ENCODE measurements around the gene CEACAM16. TPM values are rescaled to one million over a fixed set of nuclear protein-coding genes. Genes with fewer than 3 reads are reported as not detected.

CEACAM16 gene
- polyA plus RNA-seq, 1 donor from 2014 or later: not detected

DNA sequence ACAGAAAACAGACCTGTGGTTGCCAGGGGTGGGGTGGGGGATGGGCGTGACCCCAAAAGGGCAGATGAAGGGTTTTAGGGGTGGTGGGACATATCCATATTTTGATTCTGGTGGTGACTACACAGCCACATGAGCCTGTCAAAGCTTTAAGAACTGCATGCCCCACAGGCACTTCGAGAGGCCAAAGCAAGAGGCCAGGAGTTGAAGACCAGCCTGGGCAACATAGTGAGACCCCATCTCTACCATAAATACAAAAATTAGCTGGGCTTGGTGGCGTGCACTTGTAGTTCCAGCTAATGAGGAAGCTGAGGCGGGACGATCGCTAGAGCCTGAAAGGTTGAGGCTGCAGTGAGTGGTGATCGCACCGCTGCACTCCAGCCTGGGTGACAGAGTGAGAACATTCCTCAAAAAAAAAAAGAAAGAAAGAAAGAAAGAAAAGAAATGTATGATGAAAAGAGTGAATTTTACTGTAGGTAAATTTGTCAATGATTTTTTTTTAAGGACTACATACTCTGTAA is 30.6 kb downstream of the CEACAM16 start:
- Histone ChIP-seq H3K9ac (ENCODE audit: low read length) (no peak overlapping the region), H3K4me3 (ENCODE audit: low read length) (no peak overlapping the region), H3K79me2 (replicated peaks; ENCODE audit: insufficient read depth, low read length) (no peaks in the 10 kb centered on the region), H3K27ac (ENCODE audit: low read length) (no peak overlapping the region), H3F3A (ENCODE audit: insufficient read depth, low read length, poor library complexity, severe bottlenecking) (no peaks in the 10 kb centered on the region), H3K27me3 (ENCODE audit: insufficient read depth, low read depth, low read length) (no peaks in the 10 kb centered on the region), H3K9me3 (ENCODE audit: low read length) (no peaks in the 10 kb centered on the region), H3K9me2 (ENCODE audit: insufficient read depth, low read length) (no peaks in the 10 kb centered on the region), H3K36me3 (ENCODE audit: insufficient read depth, low read length) (no peaks in the 10 kb centered on the region), H3K4me2 (ENCODE audit: low read length) (no peak overlapping the region), H2AFZ (ENCODE audit: low read depth, low read length) (no peak overlapping the region), H4K20me1 (ENCODE audit: insufficient read depth) (no peaks in the 10 kb centered on the region)
- TF ChIP-seq SMC3 (conservative IDR thresholded peaks at IDR 0.05; ENCODE audit: poor library complexity): no peak
- TF ChIP-seq, protein P1, sequence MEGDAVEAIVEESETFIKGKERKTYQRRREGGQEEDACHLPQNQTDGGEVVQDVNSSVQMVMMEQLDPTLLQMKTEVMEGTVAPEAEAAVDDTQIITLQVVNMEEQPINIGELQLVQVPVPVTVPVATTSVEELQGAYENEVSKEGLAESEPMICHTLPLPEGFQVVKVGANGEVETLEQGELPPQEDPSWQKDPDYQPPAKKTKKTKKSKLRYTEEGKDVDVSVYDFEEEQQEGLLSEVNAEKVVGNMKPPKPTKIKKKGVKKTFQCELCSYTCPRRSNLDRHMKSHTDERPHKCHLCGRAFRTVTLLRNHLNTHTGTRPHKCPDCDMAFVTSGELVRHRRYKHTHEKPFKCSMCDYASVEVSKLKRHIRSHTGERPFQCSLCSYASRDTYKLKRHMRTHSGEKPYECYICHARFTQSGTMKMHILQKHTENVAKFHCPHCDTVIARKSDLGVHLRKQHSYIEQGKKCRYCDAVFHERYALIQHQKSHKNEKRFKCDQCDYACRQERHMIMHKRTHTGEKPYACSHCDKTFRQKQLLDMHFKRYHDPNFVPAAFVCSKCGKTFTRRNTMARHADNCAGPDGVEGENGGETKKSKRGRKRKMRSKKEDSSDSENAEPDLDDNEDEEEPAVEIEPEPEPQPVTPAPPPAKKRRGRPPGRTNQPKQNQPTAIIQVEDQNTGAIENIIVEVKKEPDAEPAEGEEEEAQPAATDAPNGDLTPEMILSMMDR (IDR thresholded peaks at IDR 0.05; ENCODE audit: poor library complexity, severe bottlenecking): no peak

DNA sequence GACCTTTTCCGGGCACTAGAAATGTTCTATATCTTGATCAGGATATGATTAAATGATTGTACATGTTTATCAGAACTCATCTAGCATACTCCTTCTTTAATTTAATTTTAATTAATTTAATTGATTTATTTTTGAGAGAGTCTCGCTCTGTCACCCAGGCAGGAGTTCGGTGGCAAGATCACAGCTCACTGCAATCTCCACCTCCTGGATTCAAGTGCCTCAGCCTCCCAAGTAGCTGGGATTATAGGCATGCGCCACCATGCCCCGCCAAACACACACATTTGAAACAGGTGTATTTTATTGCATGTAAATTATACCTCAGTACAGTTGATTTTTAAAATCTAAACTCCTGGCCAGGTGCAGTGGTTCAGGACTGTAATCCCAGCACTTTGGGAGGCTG is 32.1 kb downstream of the CEACAM16 start:
- Histone ChIP-seq H3K27me3 (ENCODE audit: insufficient read depth, low read depth, low read length) (no peaks in the 10 kb centered on the region), H3K36me3 (ENCODE audit: insufficient read depth, low read length) (no peaks in the 10 kb centered on the region), H3K79me2 (replicated peaks; ENCODE audit: insufficient read depth, low read length) (no peaks in the 10 kb centered on the region), H3F3A (ENCODE audit: insufficient read depth, low read length, poor library complexity, severe bottlenecking) (no peaks in the 10 kb centered on the region), H3K9ac (ENCODE audit: low read length) (no peak overlapping the region), H3K9me2 (ENCODE audit: insufficient read depth, low read length) (no peaks in the 10 kb centered on the region), H3K9me3 (ENCODE audit: low read length) (no peaks in the 10 kb centered on the region), H3K4me2 (ENCODE audit: low read length) (no peak overlapping the region), H4K20me1 (ENCODE audit: insufficient read depth) (no peaks in the 10 kb centered on the region), H3K4me3 (ENCODE audit: low read length) (no peak overlapping the region), H2AFZ (ENCODE audit: low read depth, low read length) (no peak overlapping the region), H3K27ac (ENCODE audit: low read length) (no peak overlapping the region)
- TF ChIP-seq, protein P2, sequence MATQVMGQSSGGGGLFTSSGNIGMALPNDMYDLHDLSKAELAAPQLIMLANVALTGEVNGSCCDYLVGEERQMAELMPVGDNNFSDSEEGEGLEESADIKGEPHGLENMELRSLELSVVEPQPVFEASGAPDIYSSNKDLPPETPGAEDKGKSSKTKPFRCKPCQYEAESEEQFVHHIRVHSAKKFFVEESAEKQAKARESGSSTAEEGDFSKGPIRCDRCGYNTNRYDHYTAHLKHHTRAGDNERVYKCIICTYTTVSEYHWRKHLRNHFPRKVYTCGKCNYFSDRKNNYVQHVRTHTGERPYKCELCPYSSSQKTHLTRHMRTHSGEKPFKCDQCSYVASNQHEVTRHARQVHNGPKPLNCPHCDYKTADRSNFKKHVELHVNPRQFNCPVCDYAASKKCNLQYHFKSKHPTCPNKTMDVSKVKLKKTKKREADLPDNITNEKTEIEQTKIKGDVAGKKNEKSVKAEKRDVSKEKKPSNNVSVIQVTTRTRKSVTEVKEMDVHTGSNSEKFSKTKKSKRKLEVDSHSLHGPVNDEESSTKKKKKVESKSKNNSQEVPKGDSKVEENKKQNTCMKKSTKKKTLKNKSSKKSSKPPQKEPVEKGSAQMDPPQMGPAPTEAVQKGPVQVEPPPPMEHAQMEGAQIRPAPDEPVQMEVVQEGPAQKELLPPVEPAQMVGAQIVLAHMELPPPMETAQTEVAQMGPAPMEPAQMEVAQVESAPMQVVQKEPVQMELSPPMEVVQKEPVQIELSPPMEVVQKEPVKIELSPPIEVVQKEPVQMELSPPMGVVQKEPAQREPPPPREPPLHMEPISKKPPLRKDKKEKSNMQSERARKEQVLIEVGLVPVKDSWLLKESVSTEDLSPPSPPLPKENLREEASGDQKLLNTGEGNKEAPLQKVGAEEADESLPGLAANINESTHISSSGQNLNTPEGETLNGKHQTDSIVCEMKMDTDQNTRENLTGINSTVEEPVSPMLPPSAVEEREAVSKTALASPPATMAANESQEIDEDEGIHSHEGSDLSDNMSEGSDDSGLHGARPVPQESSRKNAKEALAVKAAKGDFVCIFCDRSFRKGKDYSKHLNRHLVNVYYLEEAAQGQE (IDR thresholded peaks at IDR 0.05; ENCODE audit: borderline replicate concordance): no peak
- TF ChIP-seq TAF1 (IDR thresholded peaks at IDR 0.05; ENCODE audit: low read depth) (no peak), SMC3 (conservative IDR thresholded peaks at IDR 0.05; ENCODE audit: poor library complexity) (no peak), EZH2 (IDR thresholded peaks at IDR 0.05; ENCODE audit: borderline replicate concordance, insufficient read depth, low read length, poor library complexity, severe bottlenecking) (no peak), POLR2AphosphoS5 (IDR thresholded peaks at IDR 0.05) (no peak), MXI1 (conservative IDR thresholded peaks at IDR 0.05; ENCODE audit: poor library complexity, severe bottlenecking) (no peak), EP300 (conservative IDR thresholded peaks at IDR 0.05; ENCODE audit: poor library complexity, severe bottlenecking) (no peak)

DNA sequence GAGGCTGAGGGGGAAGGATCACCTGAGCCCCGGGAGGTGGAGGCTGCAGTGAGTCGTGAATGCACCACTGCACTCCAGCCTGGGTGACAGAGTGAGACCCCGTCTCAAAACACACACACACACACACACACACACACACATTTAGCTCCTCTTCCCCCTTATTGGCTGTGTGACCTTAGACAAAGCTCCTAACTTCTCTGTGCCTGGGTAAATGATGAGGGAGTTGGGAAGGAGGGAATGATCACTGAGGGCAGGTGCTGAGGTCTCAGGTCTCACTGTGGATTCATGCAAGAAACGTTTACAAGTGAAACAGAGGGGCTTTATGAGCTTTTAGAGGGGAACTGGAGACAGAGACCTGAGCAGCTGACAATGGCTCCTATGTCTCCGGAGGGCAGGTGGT is 32.7 kb downstream of the CEACAM16 start:
- TF ChIP-seq EZH2 (IDR thresholded peaks at IDR 0.05; ENCODE audit: borderline replicate concordance, insufficient read depth, low read length, poor library complexity, severe bottlenecking) (no peak), TAF1 (IDR thresholded peaks at IDR 0.05; ENCODE audit: low read depth) (no peak), POLR2AphosphoS5 (IDR thresholded peaks at IDR 0.05) (no peak), SMC3 (conservative IDR thresholded peaks at IDR 0.05; ENCODE audit: poor library complexity) (no peak), RAD21 (conservative IDR thresholded peaks at IDR 0.05) (no peak), EP300 (conservative IDR thresholded peaks at IDR 0.05; ENCODE audit: poor library complexity, severe bottlenecking) (no peak), MXI1 (conservative IDR thresholded peaks at IDR 0.05; ENCODE audit: poor library complexity, severe bottlenecking) (no peak)
- TF ChIP-seq, protein P2 (IDR thresholded peaks at IDR 0.05; ENCODE audit: borderline replicate concordance): no peak
- TF ChIP-seq, protein P1 (IDR thresholded peaks at IDR 0.05; ENCODE audit: poor library complexity, severe bottlenecking): no peak
- no peak overlapping the region for H2AFZ ChIP-seq (ENCODE audit: low read depth, low read length)
- no peaks in the 10 kb centered on the region for H4K20me1 ChIP-seq (ENCODE audit: insufficient read depth)
- no peaks in the 10 kb centered on the region for H3K36me3 ChIP-seq (ENCODE audit: insufficient read depth, low read length)
- no peak overlapping the region for H3K4me3 ChIP-seq (ENCODE audit: low read length)
- no peak overlapping the region for H3K27ac ChIP-seq (ENCODE audit: low read length)
- no peak overlapping the region for H3K4me2 ChIP-seq (ENCODE audit: low read length)
- no peaks in the 10 kb centered on the region for H3K9me3 ChIP-seq (ENCODE audit: low read length)
- H3K9me2 ChIP-seq (ENCODE audit: insufficient read depth, low read length): no peaks in the 10 kb centered on the region
- H3K27me3 ChIP-seq (ENCODE audit: insufficient read depth, low read depth, low read length): no peaks in the 10 kb centered on the region
- no peaks in the 10 kb centered on the region for H3F3A ChIP-seq (ENCODE audit: insufficient read depth, low read length, poor library complexity, severe bottlenecking)
- H3K79me2 ChIP-seq (replicated peaks; ENCODE audit: insufficient read depth, low read length): no peaks in the 10 kb centered on the region
- no peak overlapping the region for H3K9ac ChIP-seq (ENCODE audit: low read length)
